ENCODE measurements around the gene TRPM2.

GRCh38 chr21:44359396-44359795, 6.0 kb downstream of the TRPM2 start:
- no peak for TF ChIP-seq EZH2 (IDR thresholded peaks at IDR 0.05; ENCODE audit: low read length, missing control alignments)
- TF ChIP-seq, protein P1, sequence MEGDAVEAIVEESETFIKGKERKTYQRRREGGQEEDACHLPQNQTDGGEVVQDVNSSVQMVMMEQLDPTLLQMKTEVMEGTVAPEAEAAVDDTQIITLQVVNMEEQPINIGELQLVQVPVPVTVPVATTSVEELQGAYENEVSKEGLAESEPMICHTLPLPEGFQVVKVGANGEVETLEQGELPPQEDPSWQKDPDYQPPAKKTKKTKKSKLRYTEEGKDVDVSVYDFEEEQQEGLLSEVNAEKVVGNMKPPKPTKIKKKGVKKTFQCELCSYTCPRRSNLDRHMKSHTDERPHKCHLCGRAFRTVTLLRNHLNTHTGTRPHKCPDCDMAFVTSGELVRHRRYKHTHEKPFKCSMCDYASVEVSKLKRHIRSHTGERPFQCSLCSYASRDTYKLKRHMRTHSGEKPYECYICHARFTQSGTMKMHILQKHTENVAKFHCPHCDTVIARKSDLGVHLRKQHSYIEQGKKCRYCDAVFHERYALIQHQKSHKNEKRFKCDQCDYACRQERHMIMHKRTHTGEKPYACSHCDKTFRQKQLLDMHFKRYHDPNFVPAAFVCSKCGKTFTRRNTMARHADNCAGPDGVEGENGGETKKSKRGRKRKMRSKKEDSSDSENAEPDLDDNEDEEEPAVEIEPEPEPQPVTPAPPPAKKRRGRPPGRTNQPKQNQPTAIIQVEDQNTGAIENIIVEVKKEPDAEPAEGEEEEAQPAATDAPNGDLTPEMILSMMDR (conservative IDR thresholded peaks at IDR 0.05 in 1 of 2, IDR thresholded peaks at IDR 0.05 in 1 of 2; ENCODE audit: low read depth in 1 of 2, low read length in 2 of 2), result no peak
